Parathyroid adenoma (tissue), 2 donors: ENCODE data around the gene POTEJ.
A peak's percentile ranks its signal among the peaks of the same experiment; 100 is the strongest.
"Not testable (repeated sequence)": the region's sequence is repeated elsewhere in the genome, so short reads cannot be mapped to it uniquely, and the experiment has no call there.

Experiments used
- H2AFZ ChIP-seq: fragments of 300-600 bp; sonication (generic); one replicate; pipeline ENCODE4 v1.7.0; 2017; ENCODE audit warnings: antibody characterized with exemption, mild to moderate bottlenecking
- H3K27ac ChIP-seq: fragments of 300-600 bp; sonication (generic); one replicate; pipeline ENCODE4 v1.7.0; 2017
- H3K27me3 ChIP-seq: fragments of 300-600 bp; sonication (generic); one replicate; pipeline ENCODE4 v1.7.0; 2017; ENCODE audit warnings: low read length; ENCODE audit not compliant: control insufficient read depth, insufficient read depth
- H3K36me3 ChIP-seq: fragments of 300-600 bp; sonication (generic); one replicate; pipeline ENCODE4 v1.7.0; 2017; ENCODE audit warnings: low read length; ENCODE audit not compliant: control insufficient read depth, insufficient read depth
- H3K4me1 ChIP-seq: fragments of 300-600 bp; sonication (generic); one replicate; pipeline ENCODE4 v1.7.0; 2017; ENCODE audit warnings: control low read depth
- H3K4me2 ChIP-seq: fragments of 300-600 bp; sonication (generic); one replicate; pipeline ENCODE4 v1.7.0; 2017; ENCODE audit warnings: low read length
- H3K4me3 ChIP-seq: fragments of 300-600 bp; sonication (generic); one replicate; pipeline ENCODE4 v1.7.0; 2017; ENCODE audit warnings: low read depth, low read length
- H3K79me2 ChIP-seq: fragments of 300-600 bp; sonication (generic); one replicate; pipeline ENCODE4 v1.7.0; 2017; ENCODE audit warnings: control low read depth
- H3K9ac ChIP-seq: fragments of 300-600 bp; sonication (generic); one replicate; pipeline ENCODE4 v1.7.0; 2017; ENCODE audit warnings: mild to moderate bottlenecking
- H3K9me3 ChIP-seq: fragments of 300-600 bp; sonication (generic); one replicate; pipeline ENCODE4 v1.7.0; 2017; ENCODE audit warnings: low read length; ENCODE audit not compliant: control insufficient read depth
- CTCF ChIP-seq: fragments of 300-600 bp; sonication (generic); IDR thresholded peaks from one replicate; pipeline ENCODE4 v1.7.0; 2017; ENCODE audit warnings: antibody characterized with exemption, mild to moderate bottlenecking
- donor health status: primary hyperparathyroidism.

The POTEJ gene

GRCh38 chr2:130667516-130667915 lies 56.3 kb downstream of the POTEJ start:
- H3K4me2 ChIP-seq, H3K27me3 ChIP-seq, H3K4me3 ChIP-seq, H3K4me1 ChIP-seq, H3K27ac ChIP-seq, H3K9me3 ChIP-seq, H3K9ac ChIP-seq, H3K36me3 ChIP-seq, H2AFZ ChIP-seq, H3K79me2 ChIP-seq: not testable (repeated sequence)

GRCh38 chr2:130670026-130670745 lies 58.9 kb downstream of the POTEJ start:
- not testable (repeated sequence) for H3K4me2 ChIP-seq, H3K79me2 ChIP-seq, H3K4me3 ChIP-seq

GRCh38 chr2:130692041-130692770 lies 81.0 kb downstream of the POTEJ start:
- not testable (repeated sequence) for H3K79me2 ChIP-seq, H3K4me3 ChIP-seq, H3K36me3 ChIP-seq, H3K27me3 ChIP-seq, H3K9ac ChIP-seq, H3K4me2 ChIP-seq, H3K4me1 ChIP-seq, H3K9me3 ChIP-seq, H3K27ac ChIP-seq
- H2AFZ ChIP-seq = peak overlapping the region; percentile 64

More at GRCh38 chr2:130670026-130670745, 58.9 kb downstream of the POTEJ start:
- not testable (repeated sequence) for H2AFZ ChIP-seq, H3K9ac ChIP-seq, H3K4me1 ChIP-seq, H3K9me3 ChIP-seq, H3K27ac ChIP-seq, H3K36me3 ChIP-seq, H3K27me3 ChIP-seq

- Histone ChIP-seq H3K4me2 (peak overlapping the region; percentile 42), H3K4me3 (peak overlapping the region; percentile 16), H2AFZ (peak overlapping the region; percentile 91)
- peak; percentile 58 for TF ChIP-seq CTCF
- not testable (repeated sequence) for H3K27me3 ChIP-seq, H3K27ac ChIP-seq, H3K36me3 ChIP-seq, H3K9me3 ChIP-seq, H3K9ac ChIP-seq, H3K4me1 ChIP-seq, H3K79me2 ChIP-seq
Measured at GRCh38 chr2:130693474-130693873, 82.2 kb downstream of the POTEJ start.

GRCh38 chr2:130703250-130703649 lies 92.0 kb downstream of the POTEJ start:
- not testable (repeated sequence) for H3K79me2 ChIP-seq, H3K36me3 ChIP-seq, H3K4me1 ChIP-seq, H3K27me3 ChIP-seq, H3K27ac ChIP-seq, H3K4me3 ChIP-seq, H3K9ac ChIP-seq, H2AFZ ChIP-seq, H3K9me3 ChIP-seq, H3K4me2 ChIP-seq
